ENCODE results near the gene SASH1. TPM values are rescaled to one million over a fixed set of nuclear protein-coding genes. Genes with fewer than 3 reads are reported as not detected.

Gene SASH1
- total RNA-seq, 1 experiment from 2014 or later, result 33.2 TPM

DNA sequence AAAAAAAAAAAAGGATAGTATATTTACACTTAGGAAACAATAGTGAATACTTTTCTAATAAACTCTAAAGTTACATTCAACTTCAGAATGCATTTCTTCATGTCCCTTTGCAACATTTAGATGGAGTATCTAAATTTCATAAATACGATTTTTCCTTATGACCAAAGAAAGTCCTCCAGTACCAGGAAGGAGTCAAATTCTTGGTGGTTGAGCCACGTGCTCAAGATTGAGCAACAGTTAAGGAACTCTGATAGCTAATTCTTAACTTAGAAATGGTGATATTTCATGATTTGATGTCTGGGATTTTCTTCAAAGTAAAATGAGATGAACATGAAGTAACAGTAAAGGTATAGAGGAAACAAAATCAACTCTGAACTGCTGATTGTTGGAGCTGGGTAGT lies 92.7 kb downstream of the SASH1 start:
- H3K56ac ChIP-seq (ENCODE audit: insufficient read length, low read depth, low read length), result no peak overlapping the region
- H2BK120ac ChIP-seq (ENCODE audit: low read depth, low read length, poor library complexity, severe bottlenecking), result no peak overlapping the region
- no peak overlapping the region for H2BK5ac ChIP-seq (ENCODE audit: insufficient read length, low read length)
- no peak overlapping the region for H3K4me2 ChIP-seq (ENCODE audit: insufficient read depth, insufficient read length, low read length)
- no peak overlapping the region for H4K91ac ChIP-seq (ENCODE audit: insufficient read length, low read depth, low read length)
- no peak overlapping the region for H3K4ac ChIP-seq (ENCODE audit: low read depth, low read length)
- no peak overlapping the region for H3K18ac ChIP-seq (ENCODE audit: insufficient read length, low read depth, low read length)
- Mint-ChIP-seq H3K27ac (no peak overlapping the region), H3K36me3 (ENCODE audit: insufficient read depth in 1 of 3, low read depth in 3 of 3) (peaks cover 0 to 5% (median 2%) of the 10 kb centered on the region in 3 experiments; a peak in 2 of 7 replicates), H3K27me3 (ENCODE audit: low read depth) (no peaks in the 10 kb centered on the region), H3K9me3 (no peaks in the 10 kb centered on the region), H3K4me1 (peaks cover 5 to 8% of the 10 kb centered on the region in 2 experiments; a peak in 3 of 4 replicates), H3K4me3 (no peak overlapping the region)
- H4K20me1 ChIP-seq (ENCODE audit: control insufficient read depth, insufficient read depth, insufficient read length), result no peaks in the 10 kb centered on the region
- H2BK12ac ChIP-seq (ENCODE audit: insufficient read length, low read depth, low read length), result no peak overlapping the region
- no CpG with 5 or more reads among the region's 2 CpGs for WGBS (ENCODE audit: extremely low coverage, insufficient read length, low lambda C conversion rate)
- H3K9ac ChIP-seq (ENCODE audit: extremely low read depth, insufficient read length, low read length), result no peak overlapping the region
- H3K9me3 ChIP-seq (ENCODE audit: control insufficient read depth, low read depth, low read length), result no peaks in the 10 kb centered on the region
- H3K23me2 ChIP-seq (ENCODE audit: insufficient read length, low read depth, low read length, poor library complexity, severe bottlenecking), result no peaks in the 10 kb centered on the region
- no peak overlapping the region for H2BK15ac ChIP-seq (ENCODE audit: low read depth, low read length)
- H3K27me3 ChIP-seq (ENCODE audit: insufficient read depth, low read length), result no peaks in the 10 kb centered on the region
- H2AK5ac ChIP-seq (ENCODE audit: insufficient read length, low read length), result no peak overlapping the region
- no peak overlapping the region for H4K5ac ChIP-seq (ENCODE audit: insufficient read length, low read depth, low read length)
- H4K8ac ChIP-seq (replicated peaks; ENCODE audit: insufficient read length, low read depth, low read length), result no peak overlapping the region
- no peak overlapping the region for H3K14ac ChIP-seq (ENCODE audit: insufficient read depth, low read length)
- no peak overlapping the region for H2AFZ ChIP-seq (ENCODE audit: low read length)
- TF ChIP-seq, protein P1, sequence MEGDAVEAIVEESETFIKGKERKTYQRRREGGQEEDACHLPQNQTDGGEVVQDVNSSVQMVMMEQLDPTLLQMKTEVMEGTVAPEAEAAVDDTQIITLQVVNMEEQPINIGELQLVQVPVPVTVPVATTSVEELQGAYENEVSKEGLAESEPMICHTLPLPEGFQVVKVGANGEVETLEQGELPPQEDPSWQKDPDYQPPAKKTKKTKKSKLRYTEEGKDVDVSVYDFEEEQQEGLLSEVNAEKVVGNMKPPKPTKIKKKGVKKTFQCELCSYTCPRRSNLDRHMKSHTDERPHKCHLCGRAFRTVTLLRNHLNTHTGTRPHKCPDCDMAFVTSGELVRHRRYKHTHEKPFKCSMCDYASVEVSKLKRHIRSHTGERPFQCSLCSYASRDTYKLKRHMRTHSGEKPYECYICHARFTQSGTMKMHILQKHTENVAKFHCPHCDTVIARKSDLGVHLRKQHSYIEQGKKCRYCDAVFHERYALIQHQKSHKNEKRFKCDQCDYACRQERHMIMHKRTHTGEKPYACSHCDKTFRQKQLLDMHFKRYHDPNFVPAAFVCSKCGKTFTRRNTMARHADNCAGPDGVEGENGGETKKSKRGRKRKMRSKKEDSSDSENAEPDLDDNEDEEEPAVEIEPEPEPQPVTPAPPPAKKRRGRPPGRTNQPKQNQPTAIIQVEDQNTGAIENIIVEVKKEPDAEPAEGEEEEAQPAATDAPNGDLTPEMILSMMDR (conservative IDR thresholded peaks at IDR 0.05), result no peak
- DNase-seq, result no peak
- H3K79me1 ChIP-seq (ENCODE audit: insufficient read depth, low read depth, low read length, poor library complexity, severe bottlenecking), result no peaks in the 10 kb centered on the region
- H3K4me1 ChIP-seq (ENCODE audit: insufficient read depth, low read length), result no peaks in the 10 kb centered on the region; the same call in 1 of the 2 replicates
- no peaks in the 10 kb centered on the region for H3K79me2 ChIP-seq (ENCODE audit: insufficient read depth, low read length)
- no peak overlapping the region for H3K23ac ChIP-seq (ENCODE audit: insufficient read length, low read depth, low read length)
- no peak overlapping the region for H3K27ac ChIP-seq (ENCODE audit: insufficient read length, low read depth, low read length)
- no peak overlapping the region for H3T11ph ChIP-seq (ENCODE audit: low read length)
- H2BK20ac ChIP-seq (ENCODE audit: low read depth, low read length, poor library complexity, severe bottlenecking), result no peak overlapping the region
